Superior temporal gyrus (tissue), 1 donor: Measurements from ENCODE around the gene PLA1A.
"Not testable (repeated sequence)": the region's sequence is repeated elsewhere in the genome, so short reads cannot be mapped to it uniquely, and the experiment has no call there.

Experiments used
- DNase-seq: peaks from one replicate; pipeline ENCODE4 v3.0.0-alpha.2; 2016; ENCODE audit errors: extremely low spot score

The PLA1A gene

DNA sequence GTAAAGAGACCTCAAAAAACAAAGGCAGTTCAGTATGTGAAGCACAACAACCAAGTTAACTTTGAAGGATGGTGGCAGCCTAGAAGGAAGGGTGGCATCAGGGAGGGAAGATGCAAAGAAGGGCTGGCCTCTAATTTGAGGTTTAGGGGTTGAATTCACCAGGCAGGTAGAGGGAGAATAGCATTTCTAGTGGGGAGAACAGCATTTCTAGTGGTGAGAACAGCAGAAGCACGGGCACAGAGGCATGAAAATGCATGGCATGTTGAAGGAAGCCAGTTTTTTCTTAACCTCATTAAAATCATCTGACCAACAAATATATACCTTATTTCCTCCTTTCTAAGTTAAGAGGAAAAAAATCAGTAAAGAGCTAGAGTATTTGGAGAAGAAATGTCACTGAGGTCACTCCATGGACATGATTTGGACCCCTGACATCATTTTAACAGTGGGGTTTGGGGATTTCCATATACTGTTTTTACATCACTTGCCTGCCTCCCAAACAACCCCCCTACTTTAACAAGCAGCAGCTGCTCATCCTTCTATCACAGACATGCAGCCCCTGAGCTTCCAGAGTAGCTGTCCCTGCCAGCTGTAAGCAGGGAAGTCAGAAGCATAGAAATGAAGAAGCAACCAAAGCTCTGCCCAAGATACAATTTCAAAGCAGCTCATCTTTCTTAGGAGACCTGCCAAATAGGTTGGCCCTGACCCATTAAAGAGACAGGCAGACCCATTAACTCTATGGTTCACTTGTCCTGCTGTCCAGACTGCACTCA is 65.1 kb downstream of the PLA1A start:
- no peak for DNase-seq

DNA sequence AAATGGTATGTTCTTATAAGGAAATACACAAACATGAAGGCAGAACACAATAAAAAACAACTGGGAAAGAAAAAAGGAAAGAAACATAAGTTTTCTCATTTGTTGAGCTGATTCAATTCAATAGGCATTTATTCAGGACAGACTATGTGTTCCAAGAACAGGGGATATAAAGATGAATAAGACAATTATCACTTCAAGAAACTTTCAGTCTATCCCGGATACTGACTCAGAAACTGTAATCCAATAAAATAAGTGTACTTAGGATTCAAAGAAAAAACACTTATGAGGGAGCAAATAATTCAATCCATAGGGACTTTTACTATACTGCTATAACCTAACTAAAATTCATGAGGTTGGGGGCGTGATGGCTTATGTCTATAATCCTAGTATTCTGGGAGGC is 66.2 kb downstream of the PLA1A start:
- DNase-seq: no peak

DNA sequence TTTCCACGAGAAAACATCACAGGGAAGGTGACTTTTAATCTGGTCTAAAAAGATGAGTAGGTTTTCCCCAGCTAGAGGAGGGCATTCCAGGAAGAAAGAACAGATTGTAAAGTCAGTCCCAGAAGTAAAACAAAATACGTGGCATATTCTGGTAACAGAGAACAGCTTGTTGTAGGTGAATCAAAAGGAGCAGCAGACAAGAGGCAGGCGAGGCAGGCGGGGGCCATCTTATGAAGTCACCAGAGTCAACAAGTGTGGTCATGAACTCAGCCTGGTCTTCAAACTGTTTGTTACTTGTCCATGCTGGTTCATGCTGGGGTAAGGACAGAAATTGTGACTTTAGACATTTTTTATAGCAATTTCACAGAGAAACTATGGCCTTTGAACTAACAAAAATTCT is 66.7 kb downstream of the PLA1A start:
- DNase-seq: no peak

DNA sequence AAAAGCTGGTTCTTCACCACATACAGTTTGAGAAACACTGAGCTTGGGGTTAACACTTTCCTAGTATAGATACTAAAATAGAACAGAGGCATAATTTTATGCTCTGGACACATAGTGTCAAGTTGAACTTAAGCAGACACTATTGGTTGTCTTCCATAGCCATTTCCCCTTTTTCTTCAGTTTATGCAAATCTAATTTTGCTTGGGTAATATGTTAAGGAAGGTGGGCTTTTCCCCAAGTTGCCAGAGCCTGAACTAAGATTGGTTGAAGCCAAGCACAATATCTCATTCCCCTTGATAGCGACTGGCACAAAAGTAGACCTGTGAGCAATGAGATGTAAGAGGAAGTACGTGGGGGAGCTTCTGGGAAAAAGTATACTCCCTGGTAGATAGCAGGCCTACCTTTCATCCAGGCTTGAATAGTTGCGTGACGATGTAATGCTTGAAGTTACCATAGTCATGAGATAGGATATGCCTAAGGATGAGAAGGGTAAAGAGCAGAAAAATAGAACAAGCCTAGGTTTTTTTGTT is 67.2 kb downstream of the PLA1A start:
- DNase-seq: no peak

DNA sequence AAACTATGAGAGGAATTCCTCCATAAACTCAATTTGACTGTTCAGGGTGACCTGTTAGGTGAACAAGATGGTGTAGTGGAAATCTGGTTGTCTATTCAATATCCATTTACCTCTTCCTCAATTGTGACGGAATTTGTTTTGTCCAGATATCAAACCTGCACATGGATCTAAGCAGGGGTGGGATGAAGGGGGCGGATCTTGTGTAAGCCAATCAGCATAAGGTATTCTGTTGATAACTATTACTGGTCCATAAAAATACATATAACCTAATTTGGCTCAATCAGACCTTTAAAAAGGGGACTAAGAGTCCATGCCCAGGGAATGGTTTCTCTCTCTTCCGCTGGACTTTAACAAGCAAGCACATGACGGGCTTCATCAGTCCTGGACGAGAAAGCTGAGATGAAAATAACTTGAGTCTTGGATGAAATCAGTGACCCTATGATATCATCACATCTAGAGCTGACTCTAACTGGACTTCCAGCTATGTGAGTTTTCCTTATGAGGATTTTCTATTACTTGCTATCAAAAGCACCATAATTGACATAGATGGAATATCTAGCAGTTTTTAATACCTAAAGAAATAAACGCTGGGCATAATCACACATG is 68.4 kb downstream of the PLA1A start:
- no peak for DNase-seq

DNA sequence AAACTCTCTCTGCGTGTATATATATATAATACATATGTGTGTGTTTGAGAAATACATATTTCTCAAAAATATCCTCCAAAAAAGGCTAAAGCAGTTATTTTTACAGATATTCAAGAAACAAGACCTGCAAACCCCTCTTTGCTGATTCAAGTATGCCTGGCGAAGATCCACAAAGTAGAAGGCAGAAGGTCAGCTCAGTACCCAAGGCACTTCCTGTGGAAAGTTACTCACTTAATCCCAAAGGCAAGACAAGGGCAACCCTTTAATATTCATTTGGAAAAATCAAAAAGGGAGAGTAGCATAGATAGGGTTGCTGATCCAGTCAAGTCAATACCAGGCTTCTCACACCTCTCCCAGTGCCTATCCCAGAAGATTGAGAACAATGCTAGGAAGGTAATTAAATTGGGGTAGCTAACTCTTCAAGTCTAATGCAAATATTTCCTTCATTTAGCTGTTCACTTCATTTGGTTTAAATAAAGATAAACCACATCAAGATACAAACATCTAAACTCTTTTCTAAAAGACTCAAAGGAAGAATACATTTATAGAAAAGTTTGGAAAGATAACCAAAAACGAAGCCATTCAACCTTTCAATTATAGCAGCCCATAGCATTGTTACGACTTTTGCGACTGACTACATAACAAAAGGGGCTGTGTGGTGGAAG is 72.4 kb downstream of the PLA1A start:
- no peak for DNase-seq

DNA sequence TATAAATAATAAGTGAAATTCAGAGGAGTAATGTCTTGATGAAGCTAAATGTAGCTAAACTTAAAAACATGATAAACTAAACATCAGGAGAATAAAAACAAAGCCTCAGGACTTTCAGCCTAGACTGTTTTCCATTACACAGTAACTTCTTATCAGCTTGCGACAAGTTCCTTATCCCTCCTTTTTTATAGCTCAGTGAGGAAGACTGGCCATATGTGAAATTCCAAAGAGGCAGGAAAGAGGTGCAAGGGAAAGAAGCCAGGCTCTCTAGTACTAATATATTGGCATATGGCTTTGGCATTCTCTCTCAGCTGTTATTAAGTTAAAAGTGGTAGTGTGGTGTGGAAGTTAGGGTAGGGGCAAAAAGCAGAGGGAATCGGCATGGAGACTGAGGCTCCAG is 75.1 kb downstream of the PLA1A start:
- DNase-seq: no peak

DNA sequence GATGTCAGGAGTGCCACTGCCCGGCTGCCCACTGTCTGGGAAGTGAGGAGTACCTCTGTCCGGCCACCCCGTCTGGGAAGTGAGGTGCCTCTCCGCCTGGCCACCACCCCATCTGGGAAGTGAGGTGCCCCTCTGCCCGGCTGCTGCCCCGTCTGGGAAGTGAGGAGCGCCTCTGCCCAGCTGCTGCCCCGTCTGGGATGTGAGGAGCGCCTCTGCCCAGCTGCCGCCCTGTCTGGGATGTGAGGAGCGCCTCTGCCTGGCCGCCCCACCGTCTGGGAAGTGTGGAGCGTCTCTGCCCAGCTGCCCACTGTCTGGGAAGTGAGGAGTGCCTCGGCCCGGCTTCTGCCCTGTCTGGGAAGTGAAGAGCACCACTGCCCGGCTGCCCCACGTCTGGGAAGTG is 76.2 kb downstream of the PLA1A start:
- no peak for DNase-seq

DNA sequence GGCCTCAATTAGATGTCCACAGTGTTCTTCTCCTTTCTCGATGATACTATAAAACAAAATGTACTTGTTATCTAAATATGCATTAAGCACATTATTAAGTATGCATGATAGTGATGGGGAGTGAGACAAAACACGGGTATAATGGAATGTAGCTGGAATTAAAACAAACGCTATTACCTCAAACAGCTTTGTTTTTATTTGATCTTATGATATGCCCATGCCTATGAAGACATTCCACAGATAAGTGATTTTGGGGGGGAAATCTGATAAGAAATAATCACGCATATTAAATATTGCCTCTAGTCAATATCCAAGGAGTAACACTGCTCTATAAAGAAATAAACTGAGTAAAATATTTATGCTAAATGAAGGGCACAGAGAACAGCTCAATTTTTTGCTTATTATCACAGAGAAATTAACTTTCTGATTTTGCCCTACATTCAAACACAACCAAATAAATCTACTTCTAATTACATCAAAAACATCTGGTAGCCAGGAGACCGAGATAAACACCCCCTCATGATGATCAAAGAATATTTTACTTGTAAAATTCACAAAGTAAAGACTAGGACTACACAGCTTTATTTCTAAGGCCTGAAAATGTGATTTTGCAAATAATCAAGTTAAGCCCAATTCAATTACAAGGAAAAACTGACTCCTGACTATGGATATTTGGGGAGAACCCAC is 77.6 kb downstream of the PLA1A start:
- DNase-seq: no peak

DNA sequence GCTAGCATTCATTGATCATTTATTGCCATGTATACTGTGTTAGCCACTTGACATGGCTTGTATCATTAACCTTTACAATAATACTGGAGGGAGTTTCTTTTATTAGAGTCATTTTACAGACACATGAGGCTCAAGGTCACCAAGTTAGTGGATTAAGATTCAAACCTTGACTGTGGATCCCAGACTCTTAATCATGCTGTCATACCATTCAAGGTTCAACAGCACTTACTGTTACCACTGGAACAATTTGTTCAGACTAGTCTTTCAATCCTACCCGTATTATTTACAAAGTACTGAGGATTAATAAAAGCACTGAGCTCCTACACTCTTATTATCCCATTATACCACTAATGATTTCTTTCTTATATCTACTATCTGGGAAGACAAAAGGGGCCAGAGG is 78.3 kb downstream of the PLA1A start:
- no peak for DNase-seq

DNA sequence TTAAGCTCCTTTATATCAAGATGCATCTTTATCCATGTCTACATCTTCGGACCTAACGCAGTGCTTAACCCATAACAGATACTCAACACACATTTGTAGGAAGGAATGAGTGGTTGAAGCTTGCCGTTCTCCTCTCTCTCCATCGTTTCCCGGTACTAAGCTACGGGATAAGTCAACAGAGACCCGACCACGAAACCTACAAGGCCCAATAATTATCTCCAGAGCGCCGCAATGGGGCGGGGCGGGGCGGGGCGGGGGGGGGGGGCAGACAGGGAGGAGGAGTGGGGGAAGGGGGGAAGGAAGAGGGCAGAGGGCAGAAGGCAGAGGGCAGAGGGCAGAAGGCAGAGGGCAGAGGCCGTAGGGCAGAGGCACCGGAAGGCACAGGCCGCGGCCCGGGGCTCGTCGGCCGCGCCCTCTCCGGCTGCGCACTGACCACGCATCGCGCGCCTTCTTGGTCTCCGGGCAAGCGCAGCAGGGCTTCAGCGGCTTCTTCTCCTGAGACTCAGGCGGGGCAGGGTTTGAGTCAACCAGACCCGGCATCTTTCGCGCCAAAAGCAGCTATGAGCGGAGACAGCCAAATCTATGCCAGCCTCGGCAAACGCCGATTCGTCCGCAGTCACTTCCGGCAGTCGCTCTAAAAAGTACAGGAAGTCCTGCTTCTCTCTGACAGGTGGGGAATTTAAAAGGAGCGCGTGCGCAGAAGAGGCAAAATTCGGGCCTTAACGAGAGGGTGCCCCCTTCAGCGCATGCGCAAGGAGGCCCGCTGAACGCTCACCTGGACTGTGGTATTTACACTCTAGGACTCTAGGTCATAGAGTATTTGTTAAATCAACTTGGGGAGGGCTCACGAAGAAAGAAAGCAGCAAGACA is 79.3 kb downstream of the PLA1A start, which contains the start of gene COX17:
TSS of gene COX17 (minus strand) at position 636 of the 870 bp plus-strand sequence. CDS start at position 540, 96 bp downstream.
- peak; percentile 97 for DNase-seq

DNA sequence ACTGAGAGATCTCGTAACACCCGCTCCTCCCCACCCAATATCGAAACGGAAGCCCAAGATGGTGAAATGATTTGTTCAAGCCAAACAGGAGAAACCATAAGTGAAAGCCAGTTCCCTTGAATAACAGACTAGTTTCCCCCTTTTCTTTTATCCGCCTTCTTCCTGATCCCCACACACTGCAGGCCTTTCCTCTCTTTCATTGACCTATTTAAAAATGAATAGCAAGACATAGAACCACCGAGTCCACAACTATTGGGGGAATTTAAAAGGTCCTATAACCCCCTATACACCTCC is 79.9 kb downstream of the PLA1A start:
- DNase-seq: no peak

DNA sequence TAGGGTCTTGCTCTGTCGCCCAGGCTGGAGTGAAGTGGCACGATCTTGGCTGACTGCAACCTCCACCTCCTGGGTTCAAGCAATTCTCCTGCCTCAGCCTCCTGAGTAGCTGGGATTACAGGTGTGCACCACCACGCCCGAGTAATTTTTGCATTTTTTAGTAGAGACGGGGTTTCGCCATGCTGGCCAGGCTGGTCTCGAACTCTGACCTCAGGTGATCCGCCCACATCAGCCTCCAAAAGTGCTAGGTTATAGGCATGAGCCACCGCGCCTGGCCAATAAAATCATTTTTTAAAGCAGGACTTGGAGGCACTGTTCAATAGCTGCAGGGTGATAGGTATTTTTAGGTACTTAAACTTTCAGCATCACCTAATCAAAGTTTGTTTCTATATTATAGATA is 80.5 kb downstream of the PLA1A start:
- DNase-seq: not testable (repeated sequence)
